ES-I3 (cell line): Measurements from ENCODE around the gene MOB3A.
"Not testable (repeated sequence)": the region's sequence is repeated elsewhere in the genome, so short reads cannot be mapped to it uniquely, and the experiment has no call there.

ENCODE experiments used
- H3K36me3 ChIP-seq: 2 replicates; pipeline ENCODE4 v1.6.1; 2013; ENCODE audit warnings: mild to moderate bottlenecking, low read length, control low read depth, moderate library complexity; ENCODE audit not compliant: insufficient read depth
- H3K4me1 ChIP-seq: 2 replicates; pipeline ENCODE4 v1.6.1; 2013; ENCODE audit warnings: mild to moderate bottlenecking, control low read depth, low read length; ENCODE audit not compliant: insufficient read depth
- H3K9ac ChIP-seq: 2 replicates; pipeline ENCODE4 v1.6.1; 2013; ENCODE audit warnings: low read depth, mild to moderate bottlenecking, low read length, moderate library complexity
- H3K9me3 ChIP-seq: 2 replicates; pipeline ENCODE4 v1.6.1; 2013; ENCODE audit warnings: mild to moderate bottlenecking, low read length, moderate library complexity; ENCODE audit not compliant: control insufficient read depth, insufficient read depth

The MOB3A gene

DNA sequence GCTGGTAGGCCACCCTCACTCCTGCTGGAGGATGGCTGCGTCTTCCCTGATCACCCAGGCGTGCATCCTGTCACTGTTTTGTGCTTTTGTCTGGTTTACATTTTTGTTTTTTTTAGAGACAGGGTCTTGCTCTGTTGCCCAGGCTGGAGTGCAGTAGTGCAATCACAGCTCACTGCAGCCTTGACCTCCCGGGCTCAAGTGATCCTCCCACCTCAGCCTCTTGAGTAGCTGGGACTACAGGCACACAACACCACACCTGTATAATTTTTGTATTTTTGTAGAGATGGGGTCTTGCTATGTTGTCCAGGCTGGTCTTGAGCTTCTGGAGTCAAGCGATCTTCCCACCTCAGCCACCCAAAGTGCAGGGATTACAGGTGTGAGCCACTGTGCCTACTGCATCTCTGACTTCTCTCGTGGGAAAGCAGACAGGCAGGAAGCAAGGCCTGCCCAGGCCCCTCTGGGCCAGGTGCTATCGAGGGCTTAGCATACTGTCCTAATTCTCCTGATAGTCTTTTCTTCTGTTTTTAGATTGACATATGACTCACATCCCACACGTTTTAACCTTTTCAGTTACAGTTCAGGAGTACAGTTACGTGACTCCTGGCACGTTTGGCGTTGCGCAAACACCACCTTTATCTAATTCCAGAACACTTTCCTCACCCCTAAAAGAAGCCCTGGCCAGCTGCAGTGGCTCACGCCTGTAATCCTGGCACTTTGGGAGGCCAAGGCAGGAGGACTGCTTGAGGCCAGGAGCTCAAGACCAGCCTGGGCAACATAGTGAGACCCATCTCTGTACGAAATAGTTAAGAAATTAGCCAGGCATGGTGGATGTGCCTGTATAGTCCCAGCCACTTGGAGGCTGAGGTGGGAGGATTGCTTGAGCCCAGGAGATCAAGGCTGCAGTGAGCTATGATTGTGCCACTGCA is 9.2 kb downstream of the MOB3A start:
- not testable (repeated sequence) for H3K9ac ChIP-seq, H3K36me3 ChIP-seq
- peaks cover 19% of the 10 kb centered on the region for H3K4me1 ChIP-seq

DNA sequence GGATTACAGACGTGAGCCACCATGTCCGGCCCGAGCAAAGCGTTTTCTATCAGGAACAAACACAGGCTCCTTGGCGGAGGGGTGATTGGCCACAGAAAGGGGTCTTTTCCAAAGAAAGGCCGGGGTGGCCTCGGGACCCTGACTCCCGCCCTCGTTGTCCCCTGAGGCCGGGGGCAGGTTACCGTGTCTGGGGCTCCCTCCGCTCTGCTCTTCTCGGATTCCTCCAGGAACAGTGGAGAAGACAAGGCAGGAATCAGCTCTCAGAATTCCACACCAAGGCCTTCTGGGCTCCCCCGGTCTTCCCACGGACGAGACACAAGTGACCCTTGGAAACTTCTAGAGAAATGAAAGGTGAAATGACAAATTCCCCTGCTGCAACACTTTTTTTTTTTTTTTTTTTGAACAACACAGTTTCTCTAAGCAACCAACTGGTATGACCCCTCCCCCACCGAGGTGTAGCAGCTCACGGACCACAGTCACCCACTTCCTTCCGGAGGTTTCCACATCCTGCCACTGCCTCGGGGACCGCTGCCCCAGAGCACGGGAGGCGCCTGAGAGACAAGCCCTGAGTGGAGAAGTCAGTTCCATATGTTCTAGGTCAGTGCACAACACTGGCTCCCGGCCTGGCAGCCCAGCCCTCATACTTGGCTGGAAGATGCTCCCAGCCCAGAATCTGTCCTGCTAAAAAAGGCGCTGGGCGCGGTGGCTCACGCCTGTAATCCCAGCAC is 11.0 kb downstream of the MOB3A start:
- no peak overlapping the region for H3K9ac ChIP-seq
- H3K9me3 ChIP-seq = no peaks in the 10 kb centered on the region
- peaks cover 9% of the 10 kb centered on the region for H3K4me1 ChIP-seq

More for the DNA sequence above, 9.2 kb downstream of the MOB3A start:
- not testable (repeated sequence) for H3K9me3 ChIP-seq

DNA sequence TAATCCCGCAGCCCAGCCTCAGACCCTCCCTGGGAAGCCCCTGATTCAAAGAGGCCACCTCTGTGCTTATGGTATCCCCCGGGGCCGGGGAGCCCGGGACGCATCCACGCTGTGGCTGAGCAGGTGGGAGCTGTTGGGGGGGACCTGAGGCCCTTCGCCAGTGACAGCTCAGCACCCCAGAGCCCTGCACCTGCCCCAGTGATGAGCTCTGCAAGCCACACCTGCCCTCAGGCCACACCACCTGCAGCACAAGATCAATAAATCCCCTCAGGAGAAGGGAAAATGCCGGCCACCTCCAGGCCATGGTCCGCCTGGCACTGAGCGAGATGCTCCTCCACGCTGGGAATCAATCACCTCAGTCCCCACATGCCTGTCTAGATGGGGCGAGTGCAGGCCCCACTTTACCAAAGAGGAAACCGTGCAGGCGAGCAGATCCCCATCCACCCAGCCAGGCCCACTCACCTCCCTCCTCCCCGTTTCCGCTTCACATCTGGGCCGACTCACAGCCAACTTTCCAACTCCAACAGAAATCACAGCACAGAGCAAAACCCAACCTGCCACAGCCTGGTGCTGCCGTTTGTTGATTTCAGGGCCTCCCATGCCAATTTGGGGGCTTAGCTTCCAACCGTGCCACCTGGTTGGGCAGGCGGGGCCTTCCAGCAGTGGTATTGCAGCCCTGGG is 12.8 kb downstream of the MOB3A start:
- H3K36me3 ChIP-seq = peaks cover under 1% of the 10 kb centered on the region; the same call in 1 of the 2 replicates
- H3K4me1 ChIP-seq = no peaks in the 10 kb centered on the region; the same call in 1 of the 2 replicates
- no peaks in the 10 kb centered on the region for H3K9me3 ChIP-seq
- no peak overlapping the region for H3K9ac ChIP-seq

More for the DNA sequence above, 11.0 kb downstream of the MOB3A start:
- H3K36me3 ChIP-seq = no peaks in the 10 kb centered on the region; the same call in 1 of the 2 replicates

DNA sequence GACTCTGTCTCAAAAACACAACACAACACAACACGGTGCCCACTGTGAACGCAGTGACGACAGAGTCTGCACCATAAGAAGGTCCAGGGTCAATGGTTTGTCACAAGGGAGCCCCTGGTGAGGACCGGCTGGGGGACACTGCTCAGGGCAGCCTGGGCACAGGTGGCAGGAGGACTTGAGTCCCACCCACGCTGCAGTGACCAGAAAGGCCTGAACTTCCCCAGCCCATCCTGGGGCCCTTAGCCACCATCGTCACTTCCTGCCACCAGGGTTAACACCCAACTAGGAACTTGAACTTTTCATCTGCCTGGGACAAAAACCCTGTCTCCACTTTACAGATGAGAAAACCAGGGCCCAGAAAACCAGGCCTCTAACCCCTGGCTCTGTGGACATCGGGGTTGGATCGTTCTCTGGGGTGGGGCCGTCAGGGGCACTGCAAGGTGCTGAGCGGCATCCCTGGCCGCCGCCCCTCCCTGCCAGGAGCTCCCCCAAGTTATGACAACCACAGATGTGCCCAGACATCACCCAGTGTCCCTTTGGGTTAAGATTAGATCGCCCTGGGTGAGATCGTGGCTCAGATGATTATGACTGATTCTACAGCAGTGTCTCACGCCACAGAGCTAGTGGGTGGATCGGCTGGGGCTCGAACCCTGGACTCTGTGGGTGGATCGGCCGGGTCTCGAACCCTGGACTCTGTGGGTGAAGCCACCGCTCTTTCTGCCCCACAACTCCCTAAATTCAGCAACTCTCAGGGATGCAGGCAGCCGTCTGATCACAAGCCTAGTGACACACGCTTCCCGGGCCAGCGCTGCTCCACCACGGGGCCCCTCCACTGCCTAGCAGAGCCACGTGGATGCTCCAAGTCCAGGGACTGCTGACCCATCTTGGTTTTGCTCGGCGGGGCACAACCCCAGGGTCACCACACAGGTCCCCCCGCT is 14.0 kb downstream of the MOB3A start:
- Histone ChIP-seq H3K9ac (no peak overlapping the region), H3K36me3 (peaks cover 2% of the 10 kb centered on the region; the same call in 1 of the 2 replicates), H3K4me1 (no peaks in the 10 kb centered on the region; the same call in 1 of the 2 replicates), H3K9me3 (no peaks in the 10 kb centered on the region)

DNA sequence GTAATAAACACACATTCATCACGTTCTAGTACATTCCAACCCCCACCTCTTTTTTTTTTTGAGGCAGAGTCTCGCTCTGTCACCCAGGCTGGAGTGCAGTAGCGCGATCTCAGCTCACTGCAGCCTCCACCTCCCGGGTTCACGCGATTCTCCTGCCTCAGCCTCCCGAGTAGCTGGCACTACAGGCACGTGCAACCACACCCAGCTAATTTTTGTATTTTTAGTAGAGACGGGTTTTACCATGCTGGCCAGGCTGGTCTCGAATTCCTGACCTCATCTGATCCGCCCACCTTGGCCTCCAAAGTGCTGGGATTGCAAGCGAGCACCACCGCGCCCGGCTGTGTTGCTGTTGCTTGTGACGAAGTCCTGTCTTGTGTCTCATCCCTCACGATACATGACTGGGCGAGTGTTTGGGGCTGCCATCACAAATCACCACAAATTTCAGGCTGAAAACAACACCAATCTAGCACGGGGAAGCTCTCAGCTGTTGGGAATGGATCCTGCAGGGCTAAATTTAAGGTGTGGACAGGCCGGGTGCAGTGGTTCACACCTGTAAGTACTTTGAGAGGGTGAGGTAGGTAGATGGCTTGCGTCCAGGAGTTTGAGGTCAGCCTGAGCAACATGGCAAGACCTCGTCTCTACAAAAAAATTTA is 15.7 kb downstream of the MOB3A start:
- no peak overlapping the region for H3K9ac ChIP-seq

DNA sequence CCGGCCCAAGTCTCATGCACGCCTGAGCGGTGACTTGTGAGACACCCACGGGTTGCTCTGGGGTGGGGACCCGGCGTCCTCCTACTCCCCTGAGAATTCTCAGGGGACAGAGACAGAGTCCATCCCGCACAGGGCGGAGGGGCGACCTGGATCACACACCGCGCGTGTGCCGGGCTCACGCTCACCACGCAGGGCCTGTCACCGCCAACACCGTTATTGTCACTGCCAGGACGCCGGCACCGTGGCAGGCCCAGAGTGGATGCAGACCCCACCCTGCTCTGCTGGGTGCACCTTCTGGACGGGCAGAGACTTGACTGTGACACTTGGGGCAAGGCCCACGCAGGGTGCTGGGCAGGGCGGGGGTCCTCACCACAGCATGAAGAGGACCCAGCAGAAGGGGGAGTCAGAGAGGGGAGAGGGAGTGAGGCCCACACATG is 16.2 kb downstream of the MOB3A start:
- Histone ChIP-seq H3K4me1 (no peaks in the 10 kb centered on the region), H3K9ac (no peak overlapping the region), H3K36me3 (peaks cover 7% of the 10 kb centered on the region; the same call in 1 of the 2 replicates), H3K9me3 (no peaks in the 10 kb centered on the region)

More for the DNA sequence above, 15.7 kb downstream of the MOB3A start:
- H3K9me3 ChIP-seq = no peaks in the 10 kb centered on the region
- peaks cover 7% of the 10 kb centered on the region; the same call in 1 of the 2 replicates for H3K36me3 ChIP-seq
- no peaks in the 10 kb centered on the region; the same call in 1 of the 2 replicates for H3K4me1 ChIP-seq

DNA sequence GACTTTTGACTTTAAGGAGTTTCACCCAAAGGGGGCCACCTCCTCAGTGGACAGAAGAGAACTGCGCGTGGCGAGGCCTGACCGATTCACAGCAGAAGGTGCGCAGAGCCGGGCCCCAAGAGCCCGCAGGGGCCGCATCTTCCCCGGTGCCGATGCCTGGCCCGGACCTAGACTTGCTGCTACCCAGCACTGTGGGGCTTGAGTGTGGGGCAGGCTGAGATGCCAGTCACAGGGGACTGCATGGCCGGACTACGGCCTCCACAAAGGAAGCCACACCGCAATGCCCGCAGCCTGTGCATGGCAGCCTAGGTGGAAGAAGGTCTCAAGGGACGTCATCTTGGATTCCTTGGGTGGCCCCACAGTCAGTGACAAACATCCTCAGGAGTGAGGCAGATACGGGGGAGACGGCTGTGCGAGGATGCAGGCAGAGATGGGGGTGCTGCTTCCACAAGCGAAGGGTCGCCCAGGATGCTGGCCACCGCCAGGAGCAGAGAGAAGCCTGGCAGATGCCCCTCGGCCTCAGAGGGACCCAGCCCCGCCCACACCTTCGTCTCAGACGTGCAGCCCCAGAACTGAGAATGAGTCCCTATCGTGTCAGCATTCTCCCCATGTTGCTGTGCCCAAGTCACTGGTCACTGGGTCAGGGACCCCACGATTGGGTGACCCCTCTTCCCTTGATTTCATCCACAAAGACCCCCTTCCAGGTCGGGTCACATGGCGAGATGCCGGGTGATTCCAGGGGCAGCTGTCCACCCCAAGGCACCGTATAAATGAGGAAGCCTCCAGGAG is 16.9 kb downstream of the MOB3A start:
- Histone ChIP-seq H3K36me3 (peaks cover 7% of the 10 kb centered on the region; the same call in 1 of the 2 replicates), H3K9me3 (no peaks in the 10 kb centered on the region), H3K9ac (no peak overlapping the region), H3K4me1 (no peaks in the 10 kb centered on the region)

DNA sequence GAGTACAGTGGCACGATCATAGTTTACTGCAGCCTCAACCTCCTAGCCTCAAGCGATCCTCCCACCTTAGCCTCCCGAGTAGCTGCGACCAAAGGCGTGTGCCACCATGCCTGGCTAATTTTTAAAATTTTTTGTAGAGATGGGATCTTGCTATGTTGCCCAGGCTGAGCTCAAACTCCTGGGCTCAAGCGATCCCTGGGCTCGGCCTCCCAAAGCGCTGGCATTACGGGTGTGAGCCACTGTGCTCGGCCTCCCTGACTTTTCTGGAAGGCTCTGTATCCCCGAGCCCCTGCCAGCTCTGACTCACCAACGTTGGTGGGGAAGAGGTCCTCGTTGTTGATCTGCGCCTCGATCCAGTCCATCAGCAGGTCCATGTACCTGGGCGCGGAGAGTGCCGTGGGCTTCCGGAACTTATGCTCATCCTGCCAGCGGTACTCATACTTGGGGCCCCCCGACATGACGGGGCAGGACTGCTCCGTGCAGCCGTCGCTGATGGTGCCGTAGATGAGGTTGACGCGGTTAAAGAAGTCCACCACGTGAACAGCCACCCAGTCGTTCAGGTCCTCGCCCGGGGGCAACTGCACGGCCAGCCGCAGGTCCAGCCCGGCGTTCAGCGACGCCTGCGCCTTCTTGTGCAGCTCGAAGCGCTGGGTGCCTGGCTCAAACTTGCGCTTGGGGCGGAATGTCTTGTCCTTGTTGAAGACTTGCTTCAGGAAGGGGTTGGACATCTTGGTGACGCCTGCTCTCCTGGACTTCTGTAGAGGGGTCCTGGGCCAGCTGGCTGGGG is 18.1 kb downstream of the MOB3A start:
- Histone ChIP-seq H3K9me3 (no peaks in the 10 kb centered on the region), H3K4me1 (no peaks in the 10 kb centered on the region), H3K9ac (no peak overlapping the region), H3K36me3 (peaks cover 7% of the 10 kb centered on the region; the same call in 1 of the 2 replicates)

DNA sequence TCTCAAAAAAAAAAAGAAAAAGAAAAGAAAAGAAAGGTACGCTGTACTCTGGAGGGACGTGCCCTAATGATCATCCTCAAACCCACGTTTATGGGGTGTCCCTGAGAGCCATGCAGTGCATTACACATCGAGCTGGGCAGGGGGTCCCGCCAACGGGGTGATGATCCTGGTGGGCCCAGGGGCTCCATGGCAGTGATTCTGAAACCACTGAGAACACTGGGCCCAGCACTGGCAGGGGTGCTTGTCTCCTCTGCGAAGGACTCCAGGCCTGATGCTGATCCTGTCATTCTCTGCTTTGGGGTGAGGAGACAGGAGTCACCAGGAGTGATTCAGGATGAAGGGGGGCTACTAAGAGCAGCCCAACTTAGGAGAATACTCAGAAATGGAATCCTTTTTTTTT is 18.7 kb downstream of the MOB3A start:
- Histone ChIP-seq H3K9ac (no peak overlapping the region), H3K4me1 (no peaks in the 10 kb centered on the region), H3K36me3 (peaks cover 7% of the 10 kb centered on the region; the same call in 1 of the 2 replicates), H3K9me3 (no peaks in the 10 kb centered on the region)

DNA sequence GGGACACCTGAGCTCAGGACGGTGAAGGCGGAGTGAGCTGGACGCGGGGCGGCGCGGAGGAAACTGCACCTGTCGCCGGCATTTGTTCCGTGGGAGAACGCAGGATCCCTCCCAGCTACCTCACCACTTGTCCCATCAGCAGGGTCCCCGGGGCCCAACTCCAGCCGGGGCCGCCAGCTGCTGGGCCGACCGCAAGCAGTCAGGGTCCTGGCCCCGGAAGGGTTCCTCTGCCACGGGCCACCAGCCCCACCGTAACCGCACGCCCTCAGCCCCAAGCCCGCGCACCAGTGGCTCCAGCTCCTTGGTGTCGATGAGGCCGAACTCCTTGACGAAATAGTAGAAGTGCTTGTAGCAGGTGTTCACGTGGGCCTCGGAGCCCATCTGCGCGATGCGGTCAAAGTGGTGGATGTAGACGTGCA is 19.6 kb downstream of the MOB3A start:
- no peaks in the 10 kb centered on the region for H3K9me3 ChIP-seq
- peaks cover 7% of the 10 kb centered on the region; the same call in 1 of the 2 replicates for H3K36me3 ChIP-seq
- no peaks in the 10 kb centered on the region for H3K4me1 ChIP-seq
- no peak overlapping the region for H3K9ac ChIP-seq

DNA sequence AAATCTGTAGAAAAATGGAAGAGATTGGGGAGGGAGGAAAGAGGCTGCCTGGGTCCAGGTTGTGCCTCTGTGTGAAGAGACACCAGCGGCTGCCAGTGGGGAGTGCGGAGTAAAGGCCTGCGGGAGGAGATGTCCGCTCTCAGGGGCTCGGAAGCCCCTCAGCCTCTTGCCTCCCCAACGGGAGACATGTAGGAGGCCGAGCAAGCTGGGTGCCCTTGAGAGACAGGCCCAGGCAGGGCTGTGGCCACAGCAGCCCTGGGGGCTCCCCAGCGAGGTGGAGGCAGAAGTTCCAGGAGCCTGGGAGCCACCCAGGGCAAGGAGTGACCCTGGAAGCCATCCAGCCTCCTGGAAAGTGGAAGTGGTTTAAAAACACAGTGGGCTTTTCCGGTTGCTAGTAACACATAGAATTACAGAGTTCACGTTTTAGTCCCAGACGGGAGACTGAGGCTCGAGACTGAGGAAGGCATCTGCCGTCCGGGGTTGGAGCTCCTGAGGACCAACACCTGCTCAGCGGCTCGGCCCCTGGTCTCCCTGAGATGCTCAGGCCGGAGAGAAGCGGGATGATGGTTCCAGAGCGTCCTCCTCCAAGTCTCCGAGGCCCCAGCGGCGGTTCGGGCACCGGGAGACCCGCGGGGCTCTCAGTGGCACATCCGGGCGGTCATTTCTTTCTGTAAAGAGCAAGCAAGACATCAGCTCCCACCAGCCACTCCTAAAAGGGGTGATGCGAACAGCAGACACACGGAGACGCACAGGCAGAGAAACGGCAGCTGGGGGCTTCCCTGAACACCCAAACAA is 23.2 kb downstream of the MOB3A start:
- no peaks in the 10 kb centered on the region for H3K9me3 ChIP-seq
- H3K4me1 ChIP-seq = no peaks in the 10 kb centered on the region; the same call in 1 of the 2 replicates
- peaks cover 4% of the 10 kb centered on the region; the same call in 1 of the 2 replicates for H3K36me3 ChIP-seq
- no peak overlapping the region for H3K9ac ChIP-seq
